GM18861 (cell line): ENCODE data around the gene PRRT4.

Experiments
- ATAC-seq: cut with Tn5 transposase; IDR thresholded peaks from one replicate; pipeline ENCODE4 v1.9.1; 2021; ENCODE audit not compliant: unreplicated experiment

Gene PRRT4

DNA sequence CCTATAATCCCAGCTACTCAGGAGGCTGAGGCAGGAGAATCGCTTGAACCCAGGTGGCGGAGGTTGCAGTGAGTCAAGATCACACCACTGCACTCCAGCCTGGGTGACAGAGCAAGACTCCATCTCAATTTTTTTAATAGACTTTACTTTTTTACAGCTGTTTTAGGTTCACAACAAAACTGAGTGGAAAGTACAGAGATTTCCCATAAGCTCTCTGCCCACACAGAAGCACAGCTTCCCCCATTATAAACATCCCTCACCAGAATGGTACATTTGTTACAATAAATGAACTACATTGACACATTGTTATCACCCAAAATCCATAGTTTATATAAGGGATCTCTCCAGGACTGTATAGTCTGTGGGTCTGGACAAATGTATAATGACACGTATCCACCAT is 14.6 kb upstream of the PRRT4 start:
- no peak for ATAC-seq

DNA sequence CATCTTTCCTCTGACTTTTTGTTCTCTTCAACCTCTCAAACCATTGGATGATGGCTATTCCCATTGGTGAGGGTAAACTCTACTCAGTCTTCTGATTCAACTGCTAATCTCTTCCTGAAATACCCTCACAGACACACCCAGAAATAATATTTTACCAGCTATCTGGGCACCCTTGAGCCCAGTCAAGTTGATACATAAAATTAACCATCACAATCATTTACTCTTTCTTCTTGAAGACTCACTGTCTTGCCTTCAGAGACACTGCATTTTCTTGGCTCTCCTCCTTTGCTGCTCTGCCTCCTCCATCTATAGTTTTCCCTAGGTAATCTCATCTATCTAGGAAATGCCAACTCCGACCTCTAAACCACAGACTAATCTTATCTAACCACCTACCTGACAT is 12.6 kb upstream of the PRRT4 start:
- no peak for ATAC-seq

DNA sequence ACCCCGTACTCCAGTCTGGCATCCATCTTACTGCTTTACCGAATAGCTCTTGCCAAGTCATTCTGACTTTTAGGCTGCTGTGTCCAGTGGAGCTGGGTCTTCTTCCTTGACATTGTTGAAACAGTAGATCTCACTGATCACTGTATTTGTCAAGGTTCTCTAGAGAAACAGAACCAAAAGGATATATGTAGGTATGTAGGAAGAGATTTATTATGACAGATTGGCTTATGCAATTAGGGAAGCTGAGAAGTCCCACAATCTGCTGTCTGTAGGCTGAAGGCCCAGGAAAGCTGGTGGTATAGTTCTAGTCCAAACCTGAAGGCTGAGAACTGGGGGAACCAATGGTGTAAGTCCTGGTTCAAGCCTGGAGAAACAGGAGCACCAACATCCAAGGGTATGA is 12.1 kb upstream of the PRRT4 start:
- ATAC-seq: no peak

- no peak for ATAC-seq
Observed at GRCh38 chr7:128370491-128370890, 9.0 kb upstream of the PRRT4 start.

DNA sequence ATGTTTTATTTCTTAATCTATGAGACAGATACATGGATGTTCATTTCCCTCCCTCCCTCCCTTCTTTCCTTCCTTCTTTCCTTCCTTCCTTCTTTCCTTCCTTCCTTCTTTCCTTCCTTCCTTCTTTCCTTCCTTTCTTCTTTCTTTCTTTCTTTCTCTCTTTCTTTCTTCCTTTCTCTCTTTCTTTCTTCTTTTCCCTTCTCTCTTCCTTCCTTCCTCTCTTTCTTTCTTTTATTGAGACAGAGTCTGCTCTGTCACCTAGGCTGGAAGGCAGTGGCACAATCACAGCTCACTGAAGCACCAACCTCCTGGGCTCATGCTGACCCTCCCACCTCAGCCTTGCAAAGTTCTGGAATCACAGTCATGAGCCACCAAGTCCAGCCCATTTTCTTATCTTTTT is 5.5 kb upstream of the PRRT4 start:
- no peak for ATAC-seq

DNA sequence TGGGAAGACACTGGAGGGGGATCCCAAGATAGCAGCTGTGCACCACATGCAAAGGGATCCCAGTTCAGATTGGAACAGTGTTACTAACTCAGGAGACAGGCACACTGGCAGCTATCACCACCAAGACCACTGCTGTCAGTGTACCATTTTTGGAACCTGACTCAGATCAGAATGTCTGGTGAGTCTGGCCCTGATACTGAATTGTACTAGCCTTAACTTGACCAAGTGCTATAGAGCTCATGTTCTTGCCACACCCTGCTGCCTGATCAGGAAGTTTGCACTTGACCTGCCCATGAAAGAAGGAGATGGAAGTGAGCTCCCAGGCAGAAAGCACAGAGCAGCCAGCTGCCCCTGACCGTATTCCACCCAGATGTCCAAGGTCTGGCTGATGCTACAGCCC is 4.8 kb upstream of the PRRT4 start:
- ATAC-seq: no peak

- ATAC-seq: no peak
Observed at GRCh38 chr7:128365432-128365831, 3.9 kb upstream of the PRRT4 start.

DNA sequence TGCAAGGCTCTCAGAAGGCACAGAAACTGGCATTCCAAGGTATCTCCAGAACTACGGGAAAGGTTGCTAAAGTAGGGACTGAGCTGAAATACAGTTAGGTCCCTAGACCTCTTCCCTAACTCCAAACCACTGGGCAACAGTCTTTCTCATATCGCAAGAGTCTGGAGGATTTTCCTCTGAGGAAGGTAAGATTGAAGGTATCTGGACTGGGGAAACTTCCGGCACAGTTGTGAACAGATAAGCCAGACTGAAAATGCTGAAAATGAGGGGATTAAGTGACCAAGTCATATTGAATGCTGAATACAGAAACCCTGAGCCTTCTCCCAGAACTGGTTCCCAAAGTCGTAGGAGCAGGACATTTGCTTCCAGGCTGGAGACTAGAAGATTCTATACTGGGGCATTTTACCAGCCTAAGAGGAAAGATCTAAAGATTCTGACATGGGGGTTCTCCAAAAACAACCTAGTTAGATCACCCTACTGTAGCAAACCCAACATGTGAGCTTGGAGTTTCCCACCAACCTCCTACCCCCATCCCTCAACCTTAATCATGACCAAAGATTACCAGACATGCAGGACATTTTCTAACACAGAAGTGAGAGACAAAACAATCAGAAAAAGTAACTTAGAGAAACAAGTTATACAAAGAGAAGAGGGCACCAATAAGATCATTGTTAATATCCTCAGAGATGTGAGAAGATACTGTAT is 2.8 kb upstream of the PRRT4 start:
- ATAC-seq: no peak

DNA sequence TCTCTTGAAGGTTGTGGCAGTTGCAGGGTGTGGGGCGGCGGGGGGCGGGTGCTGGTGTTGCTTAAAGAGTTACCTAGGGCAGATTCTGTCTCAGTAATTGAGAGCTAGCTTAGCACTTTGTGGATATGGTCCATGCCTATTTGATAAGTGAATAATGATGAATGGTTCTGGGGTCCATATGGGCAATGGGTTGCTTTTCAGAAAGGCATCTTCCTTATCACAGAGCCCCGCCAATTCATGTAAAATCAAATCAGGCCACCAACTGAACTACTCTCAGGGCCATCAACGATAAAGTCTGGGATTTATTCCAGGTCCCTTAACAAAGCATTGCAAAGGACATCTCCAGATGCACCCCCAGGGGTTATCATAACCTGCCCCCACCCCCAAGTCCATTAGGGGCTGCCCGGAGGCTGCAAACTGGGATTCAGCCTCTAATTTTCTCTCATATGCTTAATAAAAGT is 1.8 kb upstream of the PRRT4 start:
- no peak for ATAC-seq

- no peak for ATAC-seq
Observed at GRCh38 chr7:128362670-128363069, 1.2 kb upstream of the PRRT4 start.

- no peak for ATAC-seq
Observed at GRCh38 chr7:128360359-128360678, 1.2 kb downstream of the PRRT4 start.

DNA sequence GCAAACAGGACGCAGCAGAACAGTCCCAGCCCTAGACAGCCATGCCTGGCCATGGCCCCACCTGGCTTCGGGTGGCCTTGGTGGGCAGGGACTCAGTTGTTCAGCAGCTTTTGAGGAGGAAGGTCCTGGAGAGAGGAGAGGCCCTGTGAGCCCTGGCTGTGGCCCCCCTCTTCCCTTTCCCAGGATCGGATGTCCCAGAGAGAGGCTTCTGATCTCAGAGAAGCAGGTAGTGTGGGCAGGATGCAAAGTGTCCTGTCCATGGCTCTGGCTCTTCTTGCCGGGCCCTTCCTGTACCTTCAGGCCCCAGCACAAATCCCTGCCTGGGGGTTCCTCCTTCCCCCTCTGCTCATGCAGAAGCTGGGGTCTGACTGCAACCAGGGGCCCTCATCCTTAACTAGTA is 1.6 kb downstream of the PRRT4 start:
- no peak for ATAC-seq

- ATAC-seq: no peak
Observed at GRCh38 chr7:128359336-128359735, 2.2 kb downstream of the PRRT4 start.

- no peak for ATAC-seq
Observed at GRCh38 chr7:128358233-128358632, 3.3 kb downstream of the PRRT4 start.

- no peak for ATAC-seq
Observed at GRCh38 chr7:128357217-128357613, 4.3 kb downstream of the PRRT4 start.

- no peak for ATAC-seq
Observed at GRCh38 chr7:128356546-128357216, 4.8 kb downstream of the PRRT4 start.

GRCh38 chr7:128353610-128354009 is 7.9 kb downstream of the PRRT4 start:
- ATAC-seq: no peak

GRCh38 chr7:128353189-128353588 is 8.3 kb downstream of the PRRT4 start:
- ATAC-seq: no peak

DNA sequence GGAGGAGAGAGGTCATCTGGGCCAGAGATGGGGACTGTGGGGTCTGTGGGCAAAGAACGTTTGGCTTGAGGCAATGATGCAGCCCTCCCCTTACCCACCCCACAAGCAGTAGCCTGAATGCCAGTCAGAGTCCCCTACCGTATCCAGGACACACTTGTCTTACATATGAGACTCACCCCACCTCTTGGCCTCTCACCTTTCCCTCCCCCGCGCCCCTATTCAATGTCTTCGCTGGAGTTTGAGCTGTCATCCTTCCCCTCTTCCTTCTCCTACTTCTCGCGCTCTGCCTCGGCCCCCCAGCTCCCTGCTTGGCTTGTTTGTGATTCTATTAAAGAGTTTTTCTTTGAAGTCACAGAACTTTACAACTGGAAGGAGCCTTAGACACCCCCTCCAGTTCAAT is 8.9 kb downstream of the PRRT4 start:
- ATAC-seq: no peak

DNA sequence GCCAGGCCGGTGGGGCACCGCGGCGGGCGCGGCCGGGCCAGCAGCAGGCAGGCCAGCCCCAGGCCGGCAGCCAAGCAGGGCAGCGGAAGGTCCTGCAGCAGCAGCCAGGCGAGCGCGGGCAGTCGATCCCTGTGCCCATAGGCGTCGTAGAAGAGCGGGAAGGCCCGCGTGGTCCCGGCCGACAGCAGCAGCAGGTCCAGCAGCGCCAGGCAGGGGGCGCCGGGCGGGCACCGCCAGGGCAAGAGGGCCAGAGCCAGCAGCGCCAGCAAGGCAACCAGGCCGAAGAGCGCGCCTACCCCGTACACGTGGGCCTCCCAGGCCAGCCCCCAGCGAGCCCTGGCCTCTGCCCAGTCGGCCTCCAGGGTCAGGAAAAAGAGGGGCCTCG is 9.3 kb downstream of the PRRT4 start:
- ATAC-seq: no peak

DNA sequence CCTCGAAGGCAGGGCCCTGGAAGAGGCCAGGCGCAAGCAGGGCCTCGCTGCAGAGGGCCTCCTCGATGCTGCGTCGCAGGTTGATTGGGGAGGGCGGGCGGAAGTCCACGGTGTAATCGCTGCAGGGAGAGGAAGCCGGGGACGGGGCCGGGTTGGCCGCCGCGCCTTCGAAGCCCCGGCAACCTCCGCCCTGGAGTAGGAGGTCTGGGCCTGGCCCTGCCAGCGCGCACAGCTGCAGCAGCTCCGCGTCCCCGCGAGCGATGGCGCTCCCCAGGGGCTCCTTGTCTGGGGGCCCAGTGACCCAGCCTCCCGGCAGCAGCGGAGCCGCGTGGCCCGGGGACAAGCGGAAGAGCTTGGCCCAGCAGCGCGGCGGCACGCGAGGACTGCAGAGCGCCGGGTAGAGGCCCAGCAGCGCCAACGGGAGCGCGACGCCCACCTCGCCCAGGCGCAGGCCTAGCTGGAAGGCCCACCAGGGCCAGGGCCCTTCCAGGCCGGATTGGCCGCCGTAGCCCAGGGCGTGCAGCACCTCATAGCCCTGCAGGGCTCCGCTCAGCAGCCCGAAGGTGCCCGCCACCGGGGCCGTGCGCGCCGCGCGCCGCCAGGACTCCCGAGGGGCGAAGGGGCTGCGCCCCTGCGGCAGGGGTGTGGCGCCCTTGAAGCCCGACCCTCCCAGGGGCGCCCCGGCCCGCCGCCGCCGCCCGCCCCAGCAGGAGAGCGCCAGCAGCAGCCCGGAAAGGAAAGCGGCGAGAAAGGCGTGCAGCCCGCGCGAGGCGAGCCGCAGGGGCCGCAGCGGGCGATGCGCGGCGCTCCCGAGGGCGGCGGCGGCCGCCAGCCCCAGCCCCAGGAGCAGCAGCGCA is 10.0 kb downstream of the PRRT4 start:
- ATAC-seq: no peak

DNA sequence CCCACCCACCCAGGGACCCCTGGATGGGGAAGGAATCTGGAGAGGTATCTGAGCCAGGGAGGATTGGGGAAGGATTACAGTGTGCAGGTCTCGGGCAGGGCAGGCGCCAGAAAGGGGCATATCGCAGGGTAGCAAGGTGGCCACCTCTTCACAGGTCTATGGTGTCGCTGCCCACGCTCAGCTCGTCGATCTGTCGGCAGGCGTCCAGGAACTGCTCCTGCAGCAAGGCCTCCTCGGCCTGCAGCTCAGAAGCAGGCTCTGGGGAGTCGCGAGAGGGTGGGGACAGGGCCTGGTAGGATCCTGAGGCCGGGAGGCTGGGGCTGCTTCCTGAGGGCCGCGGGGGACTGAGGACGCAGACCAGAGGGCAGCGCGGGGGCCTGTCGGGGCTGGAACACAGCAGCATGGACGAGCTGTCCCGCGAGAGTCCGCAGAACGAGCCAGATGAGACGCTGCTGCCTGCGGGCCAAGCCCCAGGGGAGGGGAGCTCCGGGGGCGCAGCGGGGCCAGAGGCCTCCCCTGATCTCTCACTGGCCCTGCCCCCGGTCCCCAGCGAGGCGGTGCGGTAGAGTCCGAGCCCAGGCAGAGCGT is 10.7 kb downstream of the PRRT4 start:
- no peak for ATAC-seq
